GM12873 (cell line): ENCODE results near the gene AHR.

ENCODE experiments used
- TF ChIP-seq, protein P1 (sequence below): IDR thresholded peaks from 2 replicates; pipeline ENCODE4 v1.5.1; 2012; ENCODE audit warnings: low read depth, mild to moderate bottlenecking, moderate library complexity, low read length, control low read depth; ENCODE audit not compliant: insufficient read depth; ENCODE audit errors: missing control alignments

Gene AHR

DNA sequence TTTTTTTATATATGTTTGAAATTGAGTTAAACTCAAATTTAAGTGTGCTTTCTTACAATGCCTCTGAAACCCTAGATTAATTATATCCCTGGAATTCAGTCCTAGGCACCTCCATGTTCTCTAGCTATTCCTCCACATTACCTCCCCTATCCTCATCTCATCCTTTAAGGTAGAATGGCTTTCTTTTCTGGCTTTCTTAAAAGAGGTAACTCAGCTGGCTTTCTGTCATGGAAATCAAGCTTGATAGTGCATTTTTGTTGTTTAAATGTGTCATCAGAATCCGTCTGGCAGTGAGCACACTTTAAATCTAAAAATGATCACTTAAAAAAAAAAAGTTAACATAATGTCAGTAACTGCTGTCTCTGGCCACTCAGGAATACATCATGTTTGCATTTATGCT is 42.2 kb downstream of the AHR start:
- TF ChIP-seq, protein P1, sequence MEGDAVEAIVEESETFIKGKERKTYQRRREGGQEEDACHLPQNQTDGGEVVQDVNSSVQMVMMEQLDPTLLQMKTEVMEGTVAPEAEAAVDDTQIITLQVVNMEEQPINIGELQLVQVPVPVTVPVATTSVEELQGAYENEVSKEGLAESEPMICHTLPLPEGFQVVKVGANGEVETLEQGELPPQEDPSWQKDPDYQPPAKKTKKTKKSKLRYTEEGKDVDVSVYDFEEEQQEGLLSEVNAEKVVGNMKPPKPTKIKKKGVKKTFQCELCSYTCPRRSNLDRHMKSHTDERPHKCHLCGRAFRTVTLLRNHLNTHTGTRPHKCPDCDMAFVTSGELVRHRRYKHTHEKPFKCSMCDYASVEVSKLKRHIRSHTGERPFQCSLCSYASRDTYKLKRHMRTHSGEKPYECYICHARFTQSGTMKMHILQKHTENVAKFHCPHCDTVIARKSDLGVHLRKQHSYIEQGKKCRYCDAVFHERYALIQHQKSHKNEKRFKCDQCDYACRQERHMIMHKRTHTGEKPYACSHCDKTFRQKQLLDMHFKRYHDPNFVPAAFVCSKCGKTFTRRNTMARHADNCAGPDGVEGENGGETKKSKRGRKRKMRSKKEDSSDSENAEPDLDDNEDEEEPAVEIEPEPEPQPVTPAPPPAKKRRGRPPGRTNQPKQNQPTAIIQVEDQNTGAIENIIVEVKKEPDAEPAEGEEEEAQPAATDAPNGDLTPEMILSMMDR, result no peak

- TF ChIP-seq, protein P1, result no peak
These were observed 44.3 kb downstream of the AHR start for GRCh38 chr7:17342756-17343155.

GRCh38 chr7:17347401-17347800 is 48.9 kb downstream of the AHR start:
- TF ChIP-seq, protein P1, result no peak

GRCh38 chr7:17354473-17354872 is 56.0 kb downstream of the AHR start:
- TF ChIP-seq, protein P1, result no peak

- TF ChIP-seq, protein P1, result no peak
These were observed 56.6 kb downstream of the AHR start for GRCh38 chr7:17355050-17355449.

DNA sequence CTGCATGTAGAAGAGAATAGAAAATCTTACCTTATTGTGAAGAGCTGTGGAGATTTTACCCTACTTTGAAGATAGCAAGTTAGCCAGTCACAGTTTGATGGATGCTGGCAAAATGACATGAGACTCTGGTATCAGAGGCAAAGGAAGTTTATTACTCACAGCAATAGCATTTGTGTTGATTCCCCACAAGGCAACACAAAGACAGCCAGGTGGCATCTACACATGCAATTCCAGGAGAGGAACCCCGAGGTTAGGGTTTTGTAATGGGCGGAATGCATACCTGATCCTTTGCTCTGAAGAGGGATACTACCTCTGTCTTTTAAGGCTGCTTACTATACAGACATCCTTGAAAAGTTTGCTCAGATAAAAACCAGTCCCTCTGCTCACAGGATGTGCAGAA is 59.5 kb downstream of the AHR start:
- TF ChIP-seq, protein P1, result no peak

DNA sequence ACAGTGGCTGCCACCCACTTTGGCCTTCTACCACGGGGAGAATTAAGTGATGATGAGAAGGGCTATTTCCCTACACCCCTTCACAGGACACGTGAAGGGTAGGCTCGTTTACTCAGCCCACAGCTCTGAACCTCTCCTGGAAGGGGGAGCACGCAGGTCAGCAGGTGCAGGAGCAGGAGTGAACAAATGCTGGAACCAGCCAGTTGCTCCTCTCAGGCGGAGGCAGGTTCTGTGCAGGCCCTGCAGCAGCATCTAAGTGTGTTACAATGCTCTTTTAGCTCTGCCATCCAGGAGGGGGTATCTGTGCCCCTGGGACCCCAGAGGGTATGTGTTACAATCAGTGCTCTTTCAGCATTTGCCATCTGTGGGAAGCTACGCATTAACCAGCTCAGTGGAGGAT is 61.2 kb downstream of the AHR start:
- TF ChIP-seq, protein P1, result no peak
